HepG2 (cell line): ENCODE results near the gene CIITA. TPM values are rescaled to one million over a fixed set of nuclear protein-coding genes. Genes with fewer than 3 reads are reported as not detected.
"Not testable (repeated sequence)": the region's sequence is repeated elsewhere in the genome, so short reads cannot be mapped to it uniquely, and the experiment has no call there.

Experiments
- ATAC-seq: fragments of 200-7000 bp; cut with Tn5 transposase; 3 replicates; pipeline ENCODE4 v1.9.1; 2020; ENCODE audit warnings: mild to moderate bottlenecking, moderate library complexity
- BruUV-seq: library from RNA; stranded (reverse); fragments of 400-500 nt; replicated peaks from 2 replicates; lab custom pipeline; 2021; lab: Mats Ljungman, UMichigan
- CTCF ChIA-PET: fragments of 300-600 bp; formaldehyde crosslinking; extraction: SDS; loops from one replicate; lab custom pipeline; 2021; ENCODE audit warnings: low total read pairs, inconsistent platforms, low intra/inter-chr PET ratio; lab: Yijun Ruan, JAX
- POLR2A ChIA-PET: fragments of 350-600 bp; sonication (Branson Sonifier 250); formaldehyde crosslinking; loops from one replicate; lab custom pipeline; 2020; ENCODE audit warnings: antibody characterized with exemption, inconsistent platforms; lab: Yijun Ruan, JAX
- DNase-seq: peaks from one replicate; pipeline ENCODE4 v3.0.0-alpha.2; 2015; ENCODE audit warnings: low spot score
- FAIRE-seq: peaks from 3 replicates; lab custom pipeline; 2011; peaks lifted over from hg19 to GRCh38; lab: Jason Lieb, UNC
- H2AFZ ChIP-seq: one replicate; pipeline ENCODE4 v1.6.1; 2011; ENCODE audit warnings: low read length, inconsistent platforms
- H3K27ac ChIP-seq: fragments of 300-600 bp; 3 replicates; pipeline ENCODE4 v1.8.0; 2011; ENCODE audit warnings: mixed run types, mild to moderate bottlenecking, mixed read lengths, low read length, inconsistent platforms; ENCODE audit not compliant: insufficient read depth; ENCODE audit errors: extremely low read length
- H3K27me3 ChIP-seq, 2 experiments: fragments of 200-600 bp in 1 of 2; 2 replicates in 1 of 2; 3 replicates in 1 of 2; pipeline versions ENCODE4 v1.6.0 to v1.8.0; 2011; ENCODE audit warnings: low read length in 2 of 2, mild to moderate bottlenecking in 2 of 2, moderate library complexity in 2 of 2, inconsistent platforms in 1 of 2; ENCODE audit not compliant: insufficient read depth in 2 of 2, control insufficient read depth in 1 of 2
- H3K36me3 ChIP-seq, 2 experiments: fragments of 200-600 bp in 1 of 2; replicated peaks in 1 of 2; 2 replicates in 1 of 2; 3 replicates in 1 of 2; pipeline versions ENCODE4 v1.5.1 to v1.8.0; 2011; ENCODE audit warnings: low read length in 2 of 2, inconsistent platforms in 1 of 2; ENCODE audit not compliant: insufficient read depth in 2 of 2, control insufficient read depth in 1 of 2
- H3K4me1 ChIP-seq: 2 replicates; pipeline ENCODE4 v1.5.1; 2012; ENCODE audit warnings: low read length, inconsistent platforms; ENCODE audit not compliant: insufficient read depth
- H3K4me2 ChIP-seq: 2 replicates; pipeline ENCODE4 v1.6.0; 2011; ENCODE audit warnings: low read depth, low read length, inconsistent platforms
- H3K4me3 ChIP-seq, 3 experiments: fragments of 200-600 bp in 1 of 3; sonication (generic), shearing (Covaris generic) in 1 of 3; replicated peaks in 1 of 3; 2 replicates each; pipeline ENCODE4 v1.5.1; 2011 to 2016; ENCODE audit warnings: low read length in 3 of 3, inconsistent platforms in 2 of 3, low read depth in 2 of 3, mild to moderate bottlenecking in 2 of 3, control low read depth in 1 of 3, mixed read lengths in 1 of 3; ENCODE audit not compliant: insufficient read depth in 1 of 3
- H3K79me2 ChIP-seq: one replicate; pipeline ENCODE4 v1.6.1; 2011; ENCODE audit warnings: low read length, inconsistent platforms; ENCODE audit not compliant: insufficient read depth
- H3K9ac ChIP-seq: 2 replicates; pipeline ENCODE4 v1.6.0; 2011; ENCODE audit warnings: mild to moderate bottlenecking, low read depth, low read length, inconsistent platforms; ENCODE audit not compliant: insufficient read depth
- H3K9me3 ChIP-seq: 2 replicates; pipeline ENCODE4 v1.5.1; 2012; ENCODE audit warnings: mild to moderate bottlenecking, low read length
- H4K20me1 ChIP-seq: 2 replicates; pipeline ENCODE4 v1.6.0; 2011; ENCODE audit warnings: inconsistent platforms, mild to moderate bottlenecking, low read length, moderate library complexity; ENCODE audit not compliant: insufficient read depth
- KDM5B ChIP-seq: sonication (generic); formaldehyde crosslinking; IDR thresholded peaks from 2 replicates; pipeline ENCODE4 v1.4.0; 2020; ENCODE audit warnings: missing genetic modification reagents, mild to moderate bottlenecking, borderline replicate concordance
- KMT2A ChIP-seq: sonication (generic); formaldehyde crosslinking; IDR thresholded peaks from 2 replicates; pipeline ENCODE4 v1.4.0; 2020; ENCODE audit warnings: missing genetic modification reagents
- NONO ChIP-seq, 2 experiments: fragments of 450-650 bp in 1 of 2; sonication (generic) in 1 of 2; formaldehyde crosslinking in 1 of 2; IDR thresholded peaks in 1 of 2; conservative IDR thresholded peaks in 1 of 2; 2 replicates each; pipeline versions ENCODE4 v1.6.1 to v1.8.0; 2017 to 2022; ENCODE audit warnings: mild to moderate bottlenecking in 1 of 2, missing genetic modification reagents in 1 of 2, moderate library complexity in 1 of 2
- NR2C2 ChIP-seq: sonication (generic); formaldehyde crosslinking; IDR thresholded peaks from 2 replicates; pipeline ENCODE4 v1.4.0; 2020; ENCODE audit warnings: missing genetic modification reagents, mild to moderate bottlenecking, moderate library complexity, borderline replicate concordance
- PHF8 ChIP-seq: sonication (generic); formaldehyde crosslinking; IDR thresholded peaks from 2 replicates; pipeline ENCODE4 v1.5.0; 2020; ENCODE audit warnings: missing genetic modification reagents
- SNAPC2 ChIP-seq: sonication (generic); formaldehyde crosslinking; IDR thresholded peaks from 2 replicates; pipeline ENCODE4 v1.8.1; 2022; ENCODE audit warnings: mild to moderate bottlenecking, missing genetic modification reagents
- TCF12 ChIP-seq, 2 experiments: fragments of 450-650 bp in 1 of 2; sonication (generic) in 1 of 2; formaldehyde crosslinking in 1 of 2; IDR thresholded peaks; 2 replicates each; pipeline versions ENCODE4 v1.6.1 to v1.8.0; 2017 to 2022; ENCODE audit warnings: antibody characterized with exemption in 1 of 2, mild to moderate bottlenecking in 1 of 2, missing genetic modification reagents in 1 of 2, moderate library complexity in 1 of 2
- TOPORS ChIP-seq: sonication (generic); formaldehyde crosslinking; IDR thresholded peaks from 2 replicates; pipeline ENCODE4 v1.8.0; 2023; ENCODE audit warnings: mild to moderate bottlenecking, missing genetic modification reagents
- YEATS4 ChIP-seq: sonication (generic); formaldehyde crosslinking; IDR thresholded peaks from 2 replicates; pipeline ENCODE4 v1.4.0; 2020; ENCODE audit warnings: missing genetic modification reagents, borderline replicate concordance
- ZFP82 ChIP-seq: sonication (generic); formaldehyde crosslinking; IDR thresholded peaks from 2 replicates; pipeline ENCODE4 v1.5.1; 2020; ENCODE audit warnings: mild to moderate bottlenecking, missing genetic modification reagents, borderline replicate concordance
- ZFY ChIP-seq: sonication (generic); formaldehyde crosslinking; IDR thresholded peaks from 2 replicates; pipeline ENCODE4 v1.4.0; 2020; ENCODE audit warnings: missing genetic modification reagents
- ZNF607 ChIP-seq: sonication (generic); formaldehyde crosslinking; IDR thresholded peaks from 2 replicates; pipeline ENCODE4 v1.5.1; 2020; ENCODE audit warnings: missing genetic modification reagents, mild to moderate bottlenecking, borderline replicate concordance
- ZNF709 ChIP-seq: sonication (generic); formaldehyde crosslinking; IDR thresholded peaks from 2 replicates; pipeline ENCODE4 v1.5.0; 2020; ENCODE audit warnings: mild to moderate bottlenecking, missing genetic modification reagents
- ZNF782 ChIP-seq: sonication (generic); formaldehyde crosslinking; IDR thresholded peaks from 2 replicates; pipeline ENCODE4 v1.4.0; 2020; ENCODE audit warnings: missing genetic modification reagents, mild to moderate bottlenecking, borderline replicate concordance
- WGBS: methylation state at CpG from one replicate; pipeline ENCODE4 v1.1.6; 2017; ENCODE audit warnings: low lambda C conversion rate; 5-methylcytosine and 5-hydroxymethylcytosine counted together
- in situ Hi-C: cut with HindIII; loops from 2 replicates; pipeline ENCODE4 v1.10.0; 2017; ENCODE audit warnings: low pct_unique_long_range_greater_than_20kb; ENCODE audit not compliant: extremely low pct_ligation_motif_present
- intact Hi-C: fragments of 100-400 bp; cut with micrococcal nuclease; formaldehyde crosslinking; loops from one replicate; pipeline ENCODE4 v1.10.0; 2022; ENCODE audit not compliant: unreplicated experiment
- polyA plus RNA-seq, 8 experiments: library from polyadenylated mRNA; depleted of rRNA in 3 of 8; stranded (reverse) in 7 of 8; unstranded in 1 of 8; fragments of >200 nt; fragmentation: Illumina TruSeq in 4 of 8; extraction: Trizol in 4 of 8; gene quantifications; 2 replicates each; pipeline versions ENCODE4 v1.2.1 to v1.2.3, GENCODE V29; 2011 to 2016; ENCODE audit warnings: low read depth in 4 of 8, missing spikeins in 1 of 8, mixed read lengths in 1 of 8; ENCODE audit not compliant: insufficient read depth in 1 of 8
- total RNA-seq, 5 experiments: library from RNA; depleted of rRNA; stranded (reverse); fragments of >200 nt; fragmentation: Illumina TruSeq; extraction: Trizol; gene quantifications; 2 replicates each; pipeline ENCODE4 v1.2.3, GENCODE V29; 2016; ENCODE audit warnings: low read depth in 1 of 5
- TF ChIP-seq, protein P1 (sequence below): sonication (generic); formaldehyde crosslinking; IDR thresholded peaks from 2 replicates; pipeline ENCODE4 v1.9.0; 2021; ENCODE audit warnings: missing genetic modification reagents, borderline replicate concordance
- TF ChIP-seq, protein P2 (sequence below): sonication (generic); formaldehyde crosslinking; IDR thresholded peaks from 2 replicates; pipeline ENCODE4 v1.4.0; 2020; ENCODE audit warnings: mild to moderate bottlenecking, missing genetic modification reagents
- TF ChIP-seq, protein P3 (sequence below): IDR thresholded peaks from 2 replicates; pipeline ENCODE4 v1.6.1; 2016; ENCODE audit warnings: mild to moderate bottlenecking, missing biosample characterization, missing genetic modification reagents

CIITA gene
- total and polyA plus RNA-seq, 2 of the 13 experiments (the other 11 are each of a cell fraction or from before 2014, with no cell fraction given) = 0.08 to 0.09 TPM

DNA sequence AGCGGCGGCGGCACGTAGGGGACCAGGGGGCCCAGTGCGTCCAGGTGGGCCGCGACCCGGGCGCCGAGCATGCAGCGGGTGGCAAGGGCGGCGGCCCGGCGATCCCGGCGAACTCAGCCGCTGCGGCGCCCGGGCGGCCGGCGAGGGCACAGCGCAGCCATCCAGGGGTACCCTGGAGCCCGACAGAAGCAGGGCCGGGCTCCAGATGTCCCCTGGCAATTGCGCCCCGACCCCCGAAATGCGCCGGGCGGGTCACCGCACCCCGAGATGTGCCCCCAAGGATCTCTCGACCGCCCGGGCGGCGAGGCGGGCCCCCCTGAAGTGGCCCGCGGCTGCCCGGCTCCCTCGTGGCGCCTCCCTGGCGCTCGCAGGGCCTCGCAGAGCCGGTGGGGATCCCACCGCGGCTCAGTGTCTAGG is 64.9 kb downstream of the CIITA start:
- CTCF ChIA-PET; DNase-seq; H3K9me3 ChIP-seq; H2AFZ ChIP-seq; BruUV-seq; in situ Hi-C loops; intact Hi-C loops; H3K27me3 ChIP-seq; FAIRE-seq; H3K36me3 ChIP-seq; TF ChIP-seq NONO, TCF12 (IDR thresholded peaks at IDR 0.05): not testable (repeated sequence)
- Histone ChIP-seq H3K4me2 (peak overlapping the region; percentile 97), H4K20me1 (peaks cover 44% of the 10 kb centered on the region), H3K4me1 (peaks cover 77% of the 10 kb centered on the region), H3K9ac (peak overlapping the region; percentile 83), H3K79me2 (peaks cover 65% of the 10 kb centered on the region), H3K27ac (peak overlapping the region; percentile 53), H3K4me3 (peak overlapping the region; percentile 70 to 82 (median 76); a peak in 5 of 6 replicates)
- 0% methylated on average over 8 of the region's 52 CpGs for WGBS
- ATAC-seq = peak; percentile 24
- POLR2A ChIA-PET = interaction anchor here (0.5 to 4.5 kb wide), 17 partner anchors 8 to 1020 kb away, joined by 3 to 60 read pairs (median 4); partner anchors contain the start of genes ATF7IP2, NUBP1, SOCS1 and TXNDC11
- TF ChIP-seq ZNF709 (CRISPR knock-in tag) (0 out of 2 replicates have a peak, but pooled peaks have one; percentile 13), NONO (CRISPR knock-in tag; conservative IDR thresholded peaks at IDR 0.05) (0 out of 2 replicates have a peak, but pooled peaks have one; percentile 17), KMT2A (CRISPR knock-in tag) (peak; percentile 10; the same call in 1 of the 2 replicates), SNAPC2 (peak; percentile 43; the same call in 1 of the 2 replicates), PHF8 (CRISPR knock-in tag) (peak; percentile 69; the same call in 1 of the 2 replicates), YEATS4 (CRISPR knock-in tag) (peak; percentile 56; the same call in 1 of the 2 replicates), ZNF782 (CRISPR knock-in tag) (0 out of 2 replicates have a peak, but pooled peaks have one; percentile 29), ZFY (peak; percentile 75), ZNF607 (CRISPR knock-in tag) (peak; percentile 39; the same call in 1 of the 2 replicates), TCF12 (CRISPR knock-in tag; IDR thresholded peaks at IDR 0.05) (peak; percentile 46; the same call in 1 of the 2 replicates), NR2C2 (CRISPR knock-in tag) (0 out of 2 replicates have a peak, but pooled peaks have one; percentile 16), ZFP82 (CRISPR knock-in tag) (peak; percentile 19; the same call in 1 of the 2 replicates), TOPORS (0 out of 2 replicates have a peak, but pooled peaks have one; percentile 71), KDM5B (CRISPR knock-in tag) (peak; percentile 46; the same call in 1 of the 2 replicates)
- TF ChIP-seq, protein P1, sequence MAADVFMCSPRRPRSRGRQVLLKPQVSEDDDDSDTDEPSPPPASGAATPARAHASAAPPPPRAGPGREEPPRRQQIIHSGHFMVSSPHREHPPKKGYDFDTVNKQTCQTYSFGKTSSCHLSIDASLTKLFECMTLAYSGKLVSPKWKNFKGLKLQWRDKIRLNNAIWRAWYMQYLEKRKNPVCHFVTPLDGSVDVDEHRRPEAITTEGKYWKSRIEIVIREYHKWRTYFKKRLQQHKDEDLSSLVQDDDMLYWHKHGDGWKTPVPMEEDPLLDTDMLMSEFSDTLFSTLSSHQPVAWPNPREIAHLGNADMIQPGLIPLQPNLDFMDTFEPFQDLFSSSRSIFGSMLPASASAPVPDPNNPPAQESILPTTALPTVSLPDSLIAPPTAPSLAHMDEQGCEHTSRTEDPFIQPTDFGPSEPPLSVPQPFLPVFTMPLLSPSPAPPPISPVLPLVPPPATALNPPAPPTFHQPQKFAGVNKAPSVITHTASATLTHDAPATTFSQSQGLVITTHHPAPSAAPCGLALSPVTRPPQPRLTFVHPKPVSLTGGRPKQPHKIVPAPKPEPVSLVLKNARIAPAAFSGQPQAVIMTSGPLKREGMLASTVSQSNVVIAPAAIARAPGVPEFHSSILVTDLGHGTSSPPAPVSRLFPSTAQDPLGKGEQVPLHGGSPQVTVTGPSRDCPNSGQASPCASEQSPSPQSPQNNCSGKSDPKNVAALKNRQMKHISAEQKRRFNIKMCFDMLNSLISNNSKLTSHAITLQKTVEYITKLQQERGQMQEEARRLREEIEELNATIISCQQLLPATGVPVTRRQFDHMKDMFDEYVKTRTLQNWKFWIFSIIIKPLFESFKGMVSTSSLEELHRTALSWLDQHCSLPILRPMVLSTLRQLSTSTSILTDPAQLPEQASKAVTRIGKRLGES = 0 out of 2 replicates have a peak, but pooled peaks have one; percentile 26
- TF ChIP-seq, protein P2, sequence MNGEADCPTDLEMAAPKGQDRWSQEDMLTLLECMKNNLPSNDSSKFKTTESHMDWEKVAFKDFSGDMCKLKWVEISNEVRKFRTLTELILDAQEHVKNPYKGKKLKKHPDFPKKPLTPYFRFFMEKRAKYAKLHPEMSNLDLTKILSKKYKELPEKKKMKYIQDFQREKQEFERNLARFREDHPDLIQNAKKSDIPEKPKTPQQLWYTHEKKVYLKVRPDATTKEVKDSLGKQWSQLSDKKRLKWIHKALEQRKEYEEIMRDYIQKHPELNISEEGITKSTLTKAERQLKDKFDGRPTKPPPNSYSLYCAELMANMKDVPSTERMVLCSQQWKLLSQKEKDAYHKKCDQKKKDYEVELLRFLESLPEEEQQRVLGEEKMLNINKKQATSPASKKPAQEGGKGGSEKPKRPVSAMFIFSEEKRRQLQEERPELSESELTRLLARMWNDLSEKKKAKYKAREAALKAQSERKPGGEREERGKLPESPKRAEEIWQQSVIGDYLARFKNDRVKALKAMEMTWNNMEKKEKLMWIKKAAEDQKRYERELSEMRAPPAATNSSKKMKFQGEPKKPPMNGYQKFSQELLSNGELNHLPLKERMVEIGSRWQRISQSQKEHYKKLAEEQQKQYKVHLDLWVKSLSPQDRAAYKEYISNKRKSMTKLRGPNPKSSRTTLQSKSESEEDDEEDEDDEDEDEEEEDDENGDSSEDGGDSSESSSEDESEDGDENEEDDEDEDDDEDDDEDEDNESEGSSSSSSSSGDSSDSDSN (CRISPR knock-in tag) = peak; percentile 58; the same call in 1 of the 2 replicates
- TF ChIP-seq, protein P3, sequence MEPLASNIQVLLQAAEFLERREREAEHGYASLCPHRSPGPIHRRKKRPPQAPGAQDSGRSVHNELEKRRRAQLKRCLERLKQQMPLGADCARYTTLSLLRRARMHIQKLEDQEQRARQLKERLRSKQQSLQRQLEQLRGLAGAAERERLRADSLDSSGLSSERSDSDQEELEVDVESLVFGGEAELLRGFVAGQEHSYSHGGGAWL (CRISPR knock-in tag) = peak; percentile 66
